Adrenal gland (tissue), 12 donors: ENCODE measurements around the gene EVPL. TPM values are rescaled to one million over a fixed set of nuclear protein-coding genes. Genes with fewer than 3 reads are reported as not detected.

ENCODE experiments used
- DNase-seq, 7 donors: peaks; one replicate each; pipeline ENCODE4 v3.0.0-alpha.2; 2019 to 2020
- H3K27ac ChIP-seq, 5 donors: fragments of 200-600 bp; sonication (generic) in 4 of 5; 1 replicate in 3 of 5; 2 replicates in 2 of 5; pipeline versions ENCODE4 v1.5.1 to v1.8.0; 2016 to 2020; ENCODE audit warnings: mild to moderate bottlenecking in 1 of 5
- H3K27me3 ChIP-seq: fragments of 200-600 bp; 2 replicates; pipeline ENCODE4 v1.8.0; 2021
- H3K36me3 ChIP-seq, 2 donors: fragments of 200-600 bp; replicated peaks in 1 of 2; 1 replicate in 1 of 2; 2 replicates in 1 of 2; pipeline versions ENCODE4 v1.5.1 to v1.8.0; 2018 to 2022
- H3K4me1 ChIP-seq, 2 donors: fragments of 200-600 bp; replicated peaks in 1 of 2; 1 replicate in 1 of 2; 2 replicates in 1 of 2; pipeline versions ENCODE4 v1.5.1 to v1.8.0; 2018 to 2021
- H3K4me3 ChIP-seq, 4 donors: fragments of 200-600 bp; sonication (generic) in 3 of 4; one replicate each; pipeline ENCODE4 v1.5.1; 2016 to 2018
- H3K9me3 ChIP-seq, 3 donors: fragments of 200-600 bp; sonication (generic) in 1 of 3; replicated peaks in 1 of 3; 1 replicate in 2 of 3; 2 replicates in 1 of 3; pipeline versions ENCODE4 v1.5.1 to v1.8.0; 2016 to 2021
- POLR2A ChIP-seq, 2 donors: fragments of 450-650 bp; IDR thresholded peaks; one replicate each; pipeline ENCODE4 v1.6.1; 2017; ENCODE audit warnings: antibody characterized with exemption in 2 of 2, mild to moderate bottlenecking in 2 of 2, moderate library complexity in 1 of 2
- WGBS, 4 donors: extraction: QIAGEN DNeasy Blood & Tissue Kit in 2 of 4; methylation state at CpG; one replicate each; pipeline versions ENCODE4 v1.1.5 to v1.1.7; 2013 to 2017; 5-methylcytosine and 5-hydroxymethylcytosine counted together
- intact Hi-C, 2 donors: fragments of 100-400 bp; cut with DNase I; formaldehyde crosslinking; loops; one replicate each; pipeline versions ENCODE4 v1.14.1 to v1.15.0; 2022 to 2023
- polyA plus RNA-seq, 3 donors: library from polyadenylated mRNA; stranded (reverse); fragments of 200-250 nt in 2 of 3; fragments of 350-450 nt in 1 of 3; fragmentation: Illumina TruSeq in 1 of 3; extraction: RNeasy Lipid Tissue Mini Kit (QIAGEN cat#74804) in 1 of 3; gene quantifications; one replicate each; pipeline ENCODE4 v1.2.3, GENCODE V29; 2013 to 2014
- total RNA-seq, 9 donors: library from RNA; depleted of rRNA in 4 of 9; stranded (reverse); fragments of >200 nt in 4 of 9; fragments of 120-200 nt in 1 of 9; fragmentation: NEBNext Ultra II Directional in 1 of 9; extraction: Animal tissue kit (Norgen Biotek cat#: 25700) in 1 of 9; gene quantifications; one replicate each; pipeline versions ENCODE4 v1.1.0 to v1.2.4, GENCODE V29; 2013 to 2023
- TF ChIP-seq, protein P1 (sequence below), 6 experiments: fragments of 450-650 bp in 4 of 6; fragments of 200-600 bp in 2 of 6; sonication (generic) in 1 of 6; IDR thresholded peaks; 1 replicate in 5 of 6; 2 replicates in 1 of 6; pipeline versions ENCODE4 v1.5.1 to v1.8.0; 2016 to 2021; ENCODE audit warnings: antibody characterized with exemption in 6 of 6, mild to moderate bottlenecking in 2 of 6, moderate library complexity in 1 of 6
- donor health status: healthy with polysubstance abuse.
- donor health status: Bipolar disorder and iron deficiency.
- donor health status: DM: yes; HTN: yes; CAD: no.
- donor health status: DM: no; HTN: no; CAD: no.
- donor health status: DM: no; HTN: no; CAD: no.
- donor health status: DM: yes; HTN: yes; CAD: no.

Gene EVPL
- total and polyA plus RNA-seq, 12 donors: under 0.01 to 1.8 (median 0.27) TPM; not detected in 2

DNA sequence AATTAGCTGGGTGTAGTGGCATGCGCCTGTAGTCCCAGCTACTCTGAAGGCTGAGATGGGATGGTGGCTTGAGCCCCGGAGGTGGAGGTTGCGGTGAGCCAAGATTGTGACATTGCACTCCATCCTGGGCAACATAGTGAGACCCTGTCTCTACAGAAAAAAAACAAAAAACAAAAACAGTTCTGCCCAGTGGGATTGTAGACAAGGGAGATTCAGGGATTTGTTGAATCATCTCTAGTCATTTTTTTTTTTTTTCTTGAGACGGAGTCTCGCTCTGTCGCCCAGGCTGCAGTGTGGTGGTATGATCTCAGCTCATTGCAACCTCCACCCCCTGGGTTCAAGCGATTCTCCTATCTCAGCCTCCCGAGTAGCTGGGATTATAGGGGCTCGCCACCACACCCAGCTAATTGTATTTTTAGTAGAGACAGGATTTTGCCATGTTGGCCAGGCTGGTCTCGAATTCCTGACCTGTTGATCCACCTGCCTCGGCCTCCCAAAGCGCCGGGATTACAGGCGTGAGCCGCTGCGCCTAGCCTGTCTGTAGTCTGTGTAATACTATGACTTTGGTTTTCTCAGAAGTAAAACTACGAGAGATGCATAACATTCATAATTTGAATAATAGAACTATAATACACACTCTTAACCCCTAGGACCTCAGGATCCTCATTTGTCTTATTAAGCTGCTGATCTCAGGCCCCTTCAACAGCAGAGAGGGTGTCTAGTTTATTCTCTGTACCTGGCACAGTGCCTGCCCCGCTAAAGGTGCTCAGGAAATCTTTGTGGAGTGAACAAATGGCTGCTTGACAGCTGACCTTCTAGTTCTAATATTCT lies 46.7 kb downstream of the EVPL start:
- TF ChIP-seq POLR2A (IDR thresholded peaks at IDR 0.05): no peak
- TF ChIP-seq, protein P1, sequence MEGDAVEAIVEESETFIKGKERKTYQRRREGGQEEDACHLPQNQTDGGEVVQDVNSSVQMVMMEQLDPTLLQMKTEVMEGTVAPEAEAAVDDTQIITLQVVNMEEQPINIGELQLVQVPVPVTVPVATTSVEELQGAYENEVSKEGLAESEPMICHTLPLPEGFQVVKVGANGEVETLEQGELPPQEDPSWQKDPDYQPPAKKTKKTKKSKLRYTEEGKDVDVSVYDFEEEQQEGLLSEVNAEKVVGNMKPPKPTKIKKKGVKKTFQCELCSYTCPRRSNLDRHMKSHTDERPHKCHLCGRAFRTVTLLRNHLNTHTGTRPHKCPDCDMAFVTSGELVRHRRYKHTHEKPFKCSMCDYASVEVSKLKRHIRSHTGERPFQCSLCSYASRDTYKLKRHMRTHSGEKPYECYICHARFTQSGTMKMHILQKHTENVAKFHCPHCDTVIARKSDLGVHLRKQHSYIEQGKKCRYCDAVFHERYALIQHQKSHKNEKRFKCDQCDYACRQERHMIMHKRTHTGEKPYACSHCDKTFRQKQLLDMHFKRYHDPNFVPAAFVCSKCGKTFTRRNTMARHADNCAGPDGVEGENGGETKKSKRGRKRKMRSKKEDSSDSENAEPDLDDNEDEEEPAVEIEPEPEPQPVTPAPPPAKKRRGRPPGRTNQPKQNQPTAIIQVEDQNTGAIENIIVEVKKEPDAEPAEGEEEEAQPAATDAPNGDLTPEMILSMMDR (IDR thresholded peaks at IDR 0.05): no peak
- H3K4me3 ChIP-seq: peak overlapping the region in 2 of 4 donors; percentile 72 to 78
- H3K4me1 ChIP-seq: peaks cover 41 to 75% of the 10 kb centered on the region in 2 donors
- H3K27ac ChIP-seq: peak overlapping the region; percentile 89 to 99 (median 97)
- H3K36me3 ChIP-seq: no peaks in the 10 kb centered on the region
- intact Hi-C loops: no loop called here
- WGBS, 4 donors: 83 to 87% (median 84%) methylated on average over 18 of the region's 18 CpGs
- no peaks in the 10 kb centered on the region for H3K9me3 ChIP-seq
- H3K27me3 ChIP-seq: no peaks in the 10 kb centered on the region
- DNase-seq: no peak

GRCh38 chr17:75979705-75980187 lies 47.4 kb downstream of the EVPL start:
- Histone ChIP-seq H3K27me3 (no peaks in the 10 kb centered on the region), H3K36me3 (no peaks in the 10 kb centered on the region), H3K9me3 (no peaks in the 10 kb centered on the region), H3K4me1 (peaks cover 41 to 76% of the 10 kb centered on the region in 2 donors), H3K27ac (peak overlapping the region; percentile 89 to 99 (median 97)), H3K4me3 (peak overlapping the region in 3 of 4 donors; percentile 72 to 96 (median 78))
- TF ChIP-seq POLR2A (IDR thresholded peaks at IDR 0.05): no peak
- TF ChIP-seq, protein P1 (IDR thresholded peaks at IDR 0.05): no peak
- DNase-seq: peak in 1 of 7 donors; percentile 68
- intact Hi-C loops: no loop called here
- 4 to 13% (median 6%) methylated on average over 18 to 19 of the region's 19 CpGs for WGBS, 4 donors

DNA sequence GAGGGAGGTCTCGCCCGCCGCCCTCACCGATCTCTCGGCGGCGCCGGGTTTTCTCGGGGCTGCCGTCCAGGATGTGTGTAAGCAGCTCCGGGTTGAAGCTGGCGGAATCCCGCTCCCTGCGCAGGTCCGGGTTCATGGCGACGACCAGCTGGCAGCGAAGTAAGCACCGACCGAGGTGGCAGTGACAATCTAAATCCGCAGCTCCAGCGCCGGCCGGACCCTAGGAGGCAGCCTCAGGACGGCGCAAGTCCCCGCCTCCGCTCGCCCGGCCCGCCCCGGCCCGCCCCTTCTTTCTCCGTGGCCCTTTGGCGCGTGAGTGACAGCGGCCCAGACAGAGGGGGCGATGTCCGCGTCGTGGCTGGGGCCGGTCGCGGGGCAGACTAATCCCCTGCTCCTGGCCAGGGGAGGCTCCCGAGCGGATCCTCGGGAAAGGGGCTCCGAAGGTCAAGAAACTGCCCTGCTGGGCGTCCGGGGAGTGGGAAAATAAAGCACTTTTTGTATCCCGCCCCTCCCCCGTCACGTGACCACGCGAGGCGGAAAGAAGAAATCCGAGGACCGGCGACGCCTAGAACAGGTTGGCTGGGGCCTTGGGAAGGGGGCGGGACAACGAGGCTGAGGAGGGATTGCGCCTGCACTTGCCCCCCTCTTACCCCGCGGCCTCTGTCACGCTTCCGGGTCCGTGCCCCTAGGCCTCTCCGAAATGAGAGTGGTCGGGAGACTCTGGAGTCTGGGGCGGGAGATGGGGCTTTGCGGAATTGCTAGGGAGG lies 48.0 kb downstream of the EVPL start, which contains the start of the genes ACOX1 and TEN1:
ACOX1 (minus strand) TSS at position 229 of the 767 bp plus-strand sequence; CDS start at position 136, 93 bp downstream.
TEN1 (plus strand) TSS at position 303 of the 767 bp plus-strand sequence. CDS start 6,953 bp downstream, outside the sequence.
- intact Hi-C loops: no loop called here
- H3K9me3 ChIP-seq: no peaks in the 10 kb centered on the region
- H3K36me3 ChIP-seq: no peaks in the 10 kb centered on the region
- H3K4me3 ChIP-seq: peak within 1 kb of the TSS; percentile 72 to 96 (median 86)
- H3K4me1 ChIP-seq: peaks cover 41 to 77% of the 10 kb centered on the region in 2 donors
- WGBS, 4 donors: 0 to 3% (median 0%) methylated on average over 1 to 72 of the region's 72 CpGs
- no peaks in the 10 kb centered on the region for H3K27me3 ChIP-seq
- DNase-seq: peak; percentile 97 to 99 (median 99)
- peak within 1 kb of the TSS; percentile 89 to 99 (median 97) for H3K27ac ChIP-seq
- peak; percentile 90 to 94 for TF ChIP-seq POLR2A (IDR thresholded peaks at IDR 0.05)
- TF ChIP-seq, protein P1 (IDR thresholded peaks at IDR 0.05): peak in 5 of 6 experiments; percentile 26 to 59 (median 51)
